Stimulated activated naive CD8-positive, alpha-beta T cell treated with anti-CD3 and anti-CD28 coated beads, Interleukin-15, Interleukin-2, amounts not matched to agents 100 ng/mL and 50 ng/mL, for 24 hours (primary cell): ENCODE results near the gene CYP4Z1.
"Not testable (repeated sequence)": the region's sequence is repeated elsewhere in the genome, so short reads cannot be mapped to it uniquely, and the experiment has no call there.

Experiments used
- H3K27ac Mint-ChIP-seq: one replicate; pipeline ENCODE4 v1.8.0; 2021; ENCODE audit warnings: mild to moderate bottlenecking, mixed read lengths
- H3K27me3 Mint-ChIP-seq: one replicate; pipeline ENCODE4 v1.8.0; 2021; ENCODE audit warnings: mixed read lengths
- H3K36me3 Mint-ChIP-seq: one replicate; pipeline ENCODE4 v1.8.0; 2021; ENCODE audit warnings: low read depth, mixed read lengths
- H3K4me1 Mint-ChIP-seq: one replicate; pipeline ENCODE4 v1.8.0; 2021; ENCODE audit warnings: low read depth, mixed read lengths
- H3K4me3 Mint-ChIP-seq: one replicate; pipeline ENCODE4 v1.8.0; 2021; ENCODE audit warnings: mild to moderate bottlenecking, mixed read lengths
- H3K9me3 Mint-ChIP-seq: one replicate; pipeline ENCODE4 v1.8.0; 2021; ENCODE audit warnings: mixed read lengths

Gene CYP4Z1

GRCh38 chr1:47067097-47067594, at the start of gene CYP4Z1:
TSS of gene CYP4Z1 (plus strand) at chr1:47067231. CDS start at chr1:47067491, 260 bp downstream.
- no peaks in the 10 kb centered on the region for H3K36me3 Mint-ChIP-seq
- no peak within 1 kb of the TSS for H3K4me3 Mint-ChIP-seq
- no peaks in the 10 kb centered on the region for H3K9me3 Mint-ChIP-seq
- no peak within 1 kb of the TSS for H3K27ac Mint-ChIP-seq
- H3K27me3 Mint-ChIP-seq: peaks cover 23% of the 10 kb centered on the region
- no peaks in the 10 kb centered on the region for H3K4me1 Mint-ChIP-seq

DNA sequence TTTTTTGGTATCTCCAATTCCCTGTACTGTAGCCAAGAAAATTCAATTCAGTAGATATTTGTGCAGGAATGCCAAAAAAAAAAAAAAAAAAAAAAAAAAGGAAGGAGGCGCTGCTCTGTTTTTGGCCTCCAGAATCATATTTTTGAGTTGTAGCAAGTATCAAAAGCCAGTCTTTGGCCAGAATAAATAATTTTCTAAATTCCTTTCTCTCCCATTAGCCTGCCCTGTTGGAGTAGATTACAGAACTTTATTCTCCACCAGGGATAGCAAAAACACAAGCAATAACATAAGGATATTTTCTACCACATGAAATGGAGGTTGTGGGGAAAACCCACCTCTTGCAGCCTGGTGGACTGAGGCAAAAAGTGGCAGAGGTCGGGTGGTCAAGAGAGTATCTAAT, 46.0 kb upstream of the CYP4Z1 start:
- peaks cover 30% of the 10 kb centered on the region for H3K27me3 Mint-ChIP-seq
- no peak overlapping the region for H3K4me3 Mint-ChIP-seq
- no peaks in the 10 kb centered on the region for H3K36me3 Mint-ChIP-seq
- H3K9me3 Mint-ChIP-seq: no peaks in the 10 kb centered on the region
- H3K4me1 Mint-ChIP-seq: no peaks in the 10 kb centered on the region
- H3K27ac Mint-ChIP-seq: no peak overlapping the region

DNA sequence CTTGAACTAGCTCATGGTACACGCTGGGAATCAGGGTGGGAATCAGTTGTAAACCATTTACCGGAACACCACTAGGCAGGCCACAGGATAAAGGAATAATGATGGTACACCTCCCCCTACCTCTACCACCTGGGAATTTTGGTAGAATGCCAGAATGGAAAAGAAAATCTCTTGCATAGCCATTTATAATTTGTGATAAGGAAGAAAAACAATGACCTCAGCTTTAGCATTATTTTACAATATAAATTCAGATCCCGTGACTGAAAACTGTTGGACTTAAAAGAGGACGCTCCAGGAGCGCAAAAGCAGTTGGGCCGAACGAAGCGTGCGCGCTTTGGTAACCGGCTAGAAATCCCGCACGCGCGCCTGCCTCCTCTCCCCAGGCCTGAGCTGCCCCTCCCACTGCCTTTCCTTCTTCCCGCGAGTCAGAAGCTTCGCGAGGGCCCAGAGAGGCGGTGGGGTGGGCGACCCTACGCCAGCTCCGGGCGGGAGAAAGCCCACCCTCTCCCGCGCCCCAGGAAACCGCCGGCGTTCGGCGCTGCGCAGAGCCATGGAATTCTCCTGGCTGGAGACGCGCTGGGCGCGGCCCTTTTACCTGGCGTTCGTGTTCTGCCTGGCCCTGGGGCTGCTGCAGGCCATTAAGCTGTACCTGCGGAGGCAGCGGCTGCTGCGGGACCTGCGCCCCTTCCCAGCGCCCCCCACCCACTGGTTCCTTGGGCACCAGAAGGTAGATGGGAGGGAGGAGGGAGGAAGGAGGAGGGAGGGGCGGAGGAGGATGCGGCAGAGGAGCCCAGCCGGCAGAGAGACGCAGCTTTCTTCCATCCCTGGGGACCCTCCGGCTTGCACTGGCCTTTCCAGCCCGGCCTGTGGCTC, 43.5 kb upstream of the CYP4Z1 start, which contains the start of gene CYP4X1:
TSS of gene CYP4X1 (plus strand) at position 402 of the 873 bp plus-strand sequence. CDS start at position 551, 149 bp downstream.
- H3K4me3 Mint-ChIP-seq: no peak within 1 kb of the TSS
- H3K4me1 Mint-ChIP-seq: no peaks in the 10 kb centered on the region
- no peak within 1 kb of the TSS for H3K27ac Mint-ChIP-seq
- H3K9me3 Mint-ChIP-seq: no peaks in the 10 kb centered on the region
- peaks cover 30% of the 10 kb centered on the region for H3K27me3 Mint-ChIP-seq
- no peaks in the 10 kb centered on the region for H3K36me3 Mint-ChIP-seq

- no peaks in the 10 kb centered on the region for H3K4me1 Mint-ChIP-seq
- H3K27me3 Mint-ChIP-seq: peaks cover 32% of the 10 kb centered on the region
- H3K4me3 Mint-ChIP-seq: no peak overlapping the region
- no peak overlapping the region for H3K27ac Mint-ChIP-seq
- no peaks in the 10 kb centered on the region for H3K9me3 Mint-ChIP-seq
- H3K36me3 Mint-ChIP-seq: no peaks in the 10 kb centered on the region
Measured at GRCh38 chr1:47024141-47024801, 42.8 kb upstream of the CYP4Z1 start.

GRCh38 chr1:47030170-47030805, 36.7 kb upstream of the CYP4Z1 start:
- Mint-ChIP-seq H3K9me3 (no peaks in the 10 kb centered on the region), H3K27ac (no peak overlapping the region), H3K36me3 (no peaks in the 10 kb centered on the region), H3K4me3 (no peak overlapping the region), H3K27me3 (peaks cover 25% of the 10 kb centered on the region), H3K4me1 (no peaks in the 10 kb centered on the region)

DNA sequence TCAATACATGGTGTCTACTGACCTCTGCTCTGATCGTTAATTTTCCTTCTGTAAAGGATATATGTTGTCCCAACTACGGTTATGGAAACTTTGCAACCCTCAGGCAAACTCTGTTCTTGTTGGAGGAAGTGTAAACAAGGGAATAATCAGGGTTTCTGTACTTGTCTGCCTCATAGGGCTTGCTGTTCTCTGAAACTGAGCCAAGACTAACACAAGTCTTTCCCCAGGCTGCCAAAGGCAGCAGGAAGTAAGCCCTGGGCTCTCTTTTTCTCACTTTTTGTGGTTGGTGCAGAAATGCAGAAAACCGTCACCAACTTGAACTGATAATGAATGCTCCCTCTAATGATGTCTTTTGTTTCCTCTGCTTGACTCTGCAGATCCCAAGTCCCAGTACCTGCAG, 36.0 kb upstream of the CYP4Z1 start:
- Mint-ChIP-seq H3K4me1 (no peaks in the 10 kb centered on the region), H3K9me3 (no peaks in the 10 kb centered on the region), H3K36me3 (no peaks in the 10 kb centered on the region), H3K27ac (no peak overlapping the region), H3K4me3 (no peak overlapping the region), H3K27me3 (peaks cover 28% of the 10 kb centered on the region)

DNA sequence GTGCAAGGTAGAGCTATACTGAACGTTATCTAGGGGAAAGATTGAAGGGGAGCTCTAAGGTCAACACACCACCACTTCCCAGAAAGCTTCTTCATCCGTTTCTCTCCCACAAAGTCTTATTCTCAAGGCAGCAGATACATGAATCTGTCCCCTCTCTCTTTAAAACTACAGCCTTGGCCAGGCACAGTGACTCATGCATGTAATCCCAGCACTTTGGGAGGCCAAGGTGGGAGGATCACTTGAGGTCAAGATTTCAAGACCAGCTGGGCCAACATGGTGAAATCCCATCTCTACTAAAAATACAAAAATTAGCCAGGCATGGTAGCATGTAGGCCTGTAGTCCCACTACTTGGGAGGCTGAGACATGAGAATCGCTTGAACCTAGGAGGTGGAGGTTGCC, 35.4 kb upstream of the CYP4Z1 start:
- Mint-ChIP-seq H3K4me3 (no peak overlapping the region), H3K27me3 (peaks cover 28% of the 10 kb centered on the region), H3K9me3 (no peaks in the 10 kb centered on the region), H3K4me1 (no peaks in the 10 kb centered on the region), H3K36me3 (no peaks in the 10 kb centered on the region), H3K27ac (no peak overlapping the region)

GRCh38 chr1:47036764-47037163, 30.3 kb upstream of the CYP4Z1 start:
- Mint-ChIP-seq H3K4me3 (no peak overlapping the region), H3K36me3 (no peaks in the 10 kb centered on the region), H3K9me3 (no peaks in the 10 kb centered on the region), H3K27me3 (peaks cover 27% of the 10 kb centered on the region), H3K4me1 (no peaks in the 10 kb centered on the region), H3K27ac (no peak overlapping the region)

DNA sequence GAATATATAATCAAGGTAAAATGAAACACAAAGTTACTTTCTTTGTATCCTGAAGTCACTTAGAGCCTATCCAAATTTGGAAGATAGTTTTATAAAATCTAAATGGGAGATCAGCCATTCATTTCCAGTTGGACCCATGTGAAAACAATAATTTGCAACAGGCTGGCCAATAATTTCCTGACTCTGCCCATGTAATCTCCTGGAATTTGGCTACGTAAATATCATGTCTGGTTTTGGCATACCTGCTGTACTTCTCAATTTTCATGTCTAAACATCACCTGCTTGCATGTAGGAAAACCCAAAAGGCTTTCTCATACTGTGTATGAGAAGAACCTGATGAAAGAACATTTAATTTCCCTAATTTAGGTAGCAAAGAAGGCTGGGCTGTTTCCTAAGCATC, 7.7 kb upstream of the CYP4Z1 start:
- Mint-ChIP-seq H3K27me3 (peaks cover 38% of the 10 kb centered on the region), H3K27ac (no peak overlapping the region), H3K36me3 (peaks cover 4% of the 10 kb centered on the region), H3K4me1 (no peaks in the 10 kb centered on the region), H3K9me3 (peaks cover 4% of the 10 kb centered on the region), H3K4me3 (no peak overlapping the region)

DNA sequence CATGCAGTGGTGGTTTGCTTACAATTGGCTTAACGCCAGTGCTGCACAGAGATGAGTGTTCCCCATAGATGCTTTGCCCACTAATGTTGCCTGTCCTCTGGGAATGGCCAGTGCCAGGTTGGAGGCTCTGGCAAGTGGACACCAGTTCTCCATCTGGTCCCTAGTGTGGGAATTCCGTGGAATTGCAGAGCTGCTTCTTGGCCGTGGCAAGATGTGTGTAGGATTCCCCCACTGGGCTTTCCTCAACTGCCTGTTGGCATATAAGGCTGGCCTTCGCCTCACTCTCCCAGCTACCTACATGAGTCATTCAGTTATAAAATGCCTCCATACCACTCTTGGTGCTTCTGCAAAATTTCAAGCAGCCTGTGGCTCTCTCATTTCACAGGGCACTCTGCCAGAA, 2.0 kb downstream of the CYP4Z1 start:
- peaks cover 13% of the 10 kb centered on the region for H3K27me3 Mint-ChIP-seq
- H3K27ac Mint-ChIP-seq, H3K4me3 Mint-ChIP-seq, H3K9me3 Mint-ChIP-seq, H3K36me3 Mint-ChIP-seq, H3K4me1 Mint-ChIP-seq: not testable (repeated sequence)

- not testable (repeated sequence) for H3K4me3 Mint-ChIP-seq, H3K36me3 Mint-ChIP-seq, H3K27ac Mint-ChIP-seq, H3K4me1 Mint-ChIP-seq, H3K9me3 Mint-ChIP-seq
- peaks cover 13% of the 10 kb centered on the region for H3K27me3 Mint-ChIP-seq
Measured at GRCh38 chr1:47069509-47069908, 2.5 kb downstream of the CYP4Z1 start.

GRCh38 chr1:47089356-47089755, 22.3 kb downstream of the CYP4Z1 start:
- H3K4me3 Mint-ChIP-seq, H3K27me3 Mint-ChIP-seq, H3K36me3 Mint-ChIP-seq, H3K27ac Mint-ChIP-seq, H3K9me3 Mint-ChIP-seq, H3K4me1 Mint-ChIP-seq: not testable (repeated sequence)

- not testable (repeated sequence) for H3K4me3 Mint-ChIP-seq, H3K27me3 Mint-ChIP-seq, H3K9me3 Mint-ChIP-seq, H3K36me3 Mint-ChIP-seq, H3K4me1 Mint-ChIP-seq, H3K27ac Mint-ChIP-seq
Measured at GRCh38 chr1:47091476-47091875, 24.4 kb downstream of the CYP4Z1 start.

DNA sequence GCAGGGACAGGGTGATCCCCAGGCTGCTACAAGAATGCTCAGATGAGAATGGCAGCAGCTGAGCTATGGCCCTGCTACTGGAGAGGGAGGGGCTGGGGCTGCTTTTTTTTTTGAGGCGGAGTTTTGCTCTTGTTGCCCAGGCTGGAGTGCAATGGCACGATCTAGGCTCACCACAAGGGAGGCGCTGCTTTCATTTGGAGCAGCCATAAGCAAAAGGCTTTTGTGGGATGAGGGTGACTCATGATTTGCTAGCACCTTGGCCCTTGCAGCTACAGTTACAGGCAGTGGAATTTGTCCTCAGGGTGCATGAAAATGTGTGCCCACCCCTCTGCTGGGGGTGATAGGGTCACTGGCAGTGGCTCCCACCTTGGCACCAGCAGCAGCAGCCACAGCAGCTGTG, 37.8 kb downstream of the CYP4Z1 start:
- Mint-ChIP-seq H3K4me1 (no peaks in the 10 kb centered on the region), H3K27me3 (peaks cover 17% of the 10 kb centered on the region), H3K36me3 (no peaks in the 10 kb centered on the region), H3K4me3 (no peak overlapping the region), H3K9me3 (peaks cover 9% of the 10 kb centered on the region), H3K27ac (no peak overlapping the region)

GRCh38 chr1:47106792-47107191, 39.8 kb downstream of the CYP4Z1 start:
- Mint-ChIP-seq H3K36me3 (no peaks in the 10 kb centered on the region), H3K9me3 (peaks cover 9% of the 10 kb centered on the region), H3K27me3 (peaks cover 17% of the 10 kb centered on the region), H3K27ac (no peak overlapping the region), H3K4me3 (no peak overlapping the region), H3K4me1 (no peaks in the 10 kb centered on the region)
